Ishikawa (cell line): Measurements from ENCODE around the gene DENND1B.

Experiments
- CREB1 ChIP-seq: IDR thresholded peaks from 2 replicates; pipeline ENCODE4 v1.6.1; 2012; ENCODE audit warnings: low read depth
- EGR1 ChIP-seq: IDR thresholded peaks from 2 replicates; pipeline ENCODE4 v1.6.1; 2012
- EP300 ChIP-seq: IDR thresholded peaks from 2 replicates; pipeline ENCODE4 v1.6.1; 2012; ENCODE audit warnings: borderline replicate concordance
- FOXM1 ChIP-seq: IDR thresholded peaks from 2 replicates; pipeline ENCODE4 v1.6.1; 2012; ENCODE audit warnings: low read depth, borderline replicate concordance
- RAD21 ChIP-seq: IDR thresholded peaks from 2 replicates; pipeline ENCODE4 v1.6.1; 2012; ENCODE audit warnings: low read depth
- TAF1 ChIP-seq: IDR thresholded peaks from 2 replicates; pipeline ENCODE4 v1.6.1; 2012; ENCODE audit warnings: low read depth, mild to moderate bottlenecking
- TCF12 ChIP-seq: IDR thresholded peaks from 2 replicates; pipeline ENCODE4 v1.6.1; 2012; ENCODE audit warnings: low read depth
- TEAD4 ChIP-seq: IDR thresholded peaks from 2 replicates; pipeline ENCODE4 v1.6.1; 2012
- TF ChIP-seq, protein P1 (sequence below): IDR thresholded peaks from 2 replicates; pipeline ENCODE4 v1.6.1; 2012
- TF ChIP-seq, protein P2 (sequence below): IDR thresholded peaks from 2 replicates; pipeline ENCODE4 v1.6.1; 2012
- TF ChIP-seq, protein P3 (sequence below): IDR thresholded peaks from 2 replicates; pipeline ENCODE4 v1.6.1; 2012; ENCODE audit warnings: low read depth, mild to moderate bottlenecking

DNA sequence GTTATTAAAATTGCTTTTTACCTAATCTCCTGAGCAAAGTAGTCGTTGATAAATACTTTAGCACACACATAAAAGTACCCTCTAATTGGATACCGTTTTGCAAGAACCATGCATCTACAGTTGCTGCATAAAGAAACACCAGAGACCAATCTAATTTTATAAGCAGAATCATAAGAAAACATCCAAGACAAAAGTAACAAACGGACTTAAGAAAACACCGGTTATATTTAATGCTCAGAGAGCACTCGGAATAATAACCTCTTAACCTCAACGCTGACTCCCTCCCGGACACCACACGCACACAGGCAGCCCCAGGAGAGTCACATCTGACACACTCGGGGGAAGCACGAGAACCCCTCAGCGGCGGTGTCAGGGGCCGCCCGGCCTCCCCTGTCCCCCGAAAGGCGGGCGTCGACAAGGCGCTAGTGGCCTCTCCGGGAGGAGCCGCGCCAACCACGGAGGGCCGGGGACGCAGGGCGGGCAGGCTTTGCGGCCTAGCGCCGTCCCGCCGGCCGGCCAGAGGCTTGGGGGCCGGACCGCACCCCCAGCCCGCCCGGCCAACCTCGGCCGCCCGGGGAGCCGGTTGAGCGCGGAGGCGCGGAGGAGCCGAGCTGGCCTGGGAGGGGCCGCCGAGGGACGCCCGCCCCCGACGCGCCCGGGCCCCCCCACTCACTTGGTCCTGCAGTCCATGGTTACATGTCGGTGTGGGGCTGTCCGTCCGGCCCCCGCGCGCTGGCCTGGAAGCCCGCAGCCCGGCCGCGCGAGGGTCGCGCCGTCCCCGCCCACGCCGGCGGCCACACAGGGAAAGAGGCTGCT is 606 bp downstream of the DENND1B start:
- TF ChIP-seq EP300 (no peak), EGR1 (no peak), TAF1 (no peak), FOXM1 (no peak), CREB1 (no peak), TCF12 (no peak), RAD21 (no peak), TEAD4 (no peak)
- TF ChIP-seq, protein P1, sequence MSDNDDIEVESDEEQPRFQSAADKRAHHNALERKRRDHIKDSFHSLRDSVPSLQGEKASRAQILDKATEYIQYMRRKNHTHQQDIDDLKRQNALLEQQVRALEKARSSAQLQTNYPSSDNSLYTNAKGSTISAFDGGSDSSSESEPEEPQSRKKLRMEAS = no peak; the same call in 1 of the 2 replicates
- TF ChIP-seq, protein P2, sequence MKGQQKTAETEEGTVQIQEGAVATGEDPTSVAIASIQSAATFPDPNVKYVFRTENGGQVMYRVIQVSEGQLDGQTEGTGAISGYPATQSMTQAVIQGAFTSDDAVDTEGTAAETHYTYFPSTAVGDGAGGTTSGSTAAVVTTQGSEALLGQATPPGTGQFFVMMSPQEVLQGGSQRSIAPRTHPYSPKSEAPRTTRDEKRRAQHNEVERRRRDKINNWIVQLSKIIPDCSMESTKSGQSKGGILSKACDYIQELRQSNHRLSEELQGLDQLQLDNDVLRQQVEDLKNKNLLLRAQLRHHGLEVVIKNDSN = no peak
- TF ChIP-seq, protein P3, sequence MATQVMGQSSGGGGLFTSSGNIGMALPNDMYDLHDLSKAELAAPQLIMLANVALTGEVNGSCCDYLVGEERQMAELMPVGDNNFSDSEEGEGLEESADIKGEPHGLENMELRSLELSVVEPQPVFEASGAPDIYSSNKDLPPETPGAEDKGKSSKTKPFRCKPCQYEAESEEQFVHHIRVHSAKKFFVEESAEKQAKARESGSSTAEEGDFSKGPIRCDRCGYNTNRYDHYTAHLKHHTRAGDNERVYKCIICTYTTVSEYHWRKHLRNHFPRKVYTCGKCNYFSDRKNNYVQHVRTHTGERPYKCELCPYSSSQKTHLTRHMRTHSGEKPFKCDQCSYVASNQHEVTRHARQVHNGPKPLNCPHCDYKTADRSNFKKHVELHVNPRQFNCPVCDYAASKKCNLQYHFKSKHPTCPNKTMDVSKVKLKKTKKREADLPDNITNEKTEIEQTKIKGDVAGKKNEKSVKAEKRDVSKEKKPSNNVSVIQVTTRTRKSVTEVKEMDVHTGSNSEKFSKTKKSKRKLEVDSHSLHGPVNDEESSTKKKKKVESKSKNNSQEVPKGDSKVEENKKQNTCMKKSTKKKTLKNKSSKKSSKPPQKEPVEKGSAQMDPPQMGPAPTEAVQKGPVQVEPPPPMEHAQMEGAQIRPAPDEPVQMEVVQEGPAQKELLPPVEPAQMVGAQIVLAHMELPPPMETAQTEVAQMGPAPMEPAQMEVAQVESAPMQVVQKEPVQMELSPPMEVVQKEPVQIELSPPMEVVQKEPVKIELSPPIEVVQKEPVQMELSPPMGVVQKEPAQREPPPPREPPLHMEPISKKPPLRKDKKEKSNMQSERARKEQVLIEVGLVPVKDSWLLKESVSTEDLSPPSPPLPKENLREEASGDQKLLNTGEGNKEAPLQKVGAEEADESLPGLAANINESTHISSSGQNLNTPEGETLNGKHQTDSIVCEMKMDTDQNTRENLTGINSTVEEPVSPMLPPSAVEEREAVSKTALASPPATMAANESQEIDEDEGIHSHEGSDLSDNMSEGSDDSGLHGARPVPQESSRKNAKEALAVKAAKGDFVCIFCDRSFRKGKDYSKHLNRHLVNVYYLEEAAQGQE = no peak
